ENCODE results near the gene CHRD.

CHRD gene

GRCh38 chr3:184335291-184335660, 44.6 kb upstream of the CHRD start:
- DNase-seq = no peak
- Histone ChIP-seq H3K4me3 (ENCODE audit: low read depth, low read length) (peak overlapping the region; percentile 77), H3K27me3 (no peaks in the 10 kb centered on the region), H3K4me1 (peaks cover 27% of the 10 kb centered on the region), H3K9me3 (no peaks in the 10 kb centered on the region), H3K36me3 (peaks cover 53% of the 10 kb centered on the region)
- TF ChIP-seq, protein P1, sequence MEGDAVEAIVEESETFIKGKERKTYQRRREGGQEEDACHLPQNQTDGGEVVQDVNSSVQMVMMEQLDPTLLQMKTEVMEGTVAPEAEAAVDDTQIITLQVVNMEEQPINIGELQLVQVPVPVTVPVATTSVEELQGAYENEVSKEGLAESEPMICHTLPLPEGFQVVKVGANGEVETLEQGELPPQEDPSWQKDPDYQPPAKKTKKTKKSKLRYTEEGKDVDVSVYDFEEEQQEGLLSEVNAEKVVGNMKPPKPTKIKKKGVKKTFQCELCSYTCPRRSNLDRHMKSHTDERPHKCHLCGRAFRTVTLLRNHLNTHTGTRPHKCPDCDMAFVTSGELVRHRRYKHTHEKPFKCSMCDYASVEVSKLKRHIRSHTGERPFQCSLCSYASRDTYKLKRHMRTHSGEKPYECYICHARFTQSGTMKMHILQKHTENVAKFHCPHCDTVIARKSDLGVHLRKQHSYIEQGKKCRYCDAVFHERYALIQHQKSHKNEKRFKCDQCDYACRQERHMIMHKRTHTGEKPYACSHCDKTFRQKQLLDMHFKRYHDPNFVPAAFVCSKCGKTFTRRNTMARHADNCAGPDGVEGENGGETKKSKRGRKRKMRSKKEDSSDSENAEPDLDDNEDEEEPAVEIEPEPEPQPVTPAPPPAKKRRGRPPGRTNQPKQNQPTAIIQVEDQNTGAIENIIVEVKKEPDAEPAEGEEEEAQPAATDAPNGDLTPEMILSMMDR (IDR thresholded peaks at IDR 0.05; ENCODE audit: low read depth, low read length) = no peak; the same call in 1 of the 2 replicates

DNA sequence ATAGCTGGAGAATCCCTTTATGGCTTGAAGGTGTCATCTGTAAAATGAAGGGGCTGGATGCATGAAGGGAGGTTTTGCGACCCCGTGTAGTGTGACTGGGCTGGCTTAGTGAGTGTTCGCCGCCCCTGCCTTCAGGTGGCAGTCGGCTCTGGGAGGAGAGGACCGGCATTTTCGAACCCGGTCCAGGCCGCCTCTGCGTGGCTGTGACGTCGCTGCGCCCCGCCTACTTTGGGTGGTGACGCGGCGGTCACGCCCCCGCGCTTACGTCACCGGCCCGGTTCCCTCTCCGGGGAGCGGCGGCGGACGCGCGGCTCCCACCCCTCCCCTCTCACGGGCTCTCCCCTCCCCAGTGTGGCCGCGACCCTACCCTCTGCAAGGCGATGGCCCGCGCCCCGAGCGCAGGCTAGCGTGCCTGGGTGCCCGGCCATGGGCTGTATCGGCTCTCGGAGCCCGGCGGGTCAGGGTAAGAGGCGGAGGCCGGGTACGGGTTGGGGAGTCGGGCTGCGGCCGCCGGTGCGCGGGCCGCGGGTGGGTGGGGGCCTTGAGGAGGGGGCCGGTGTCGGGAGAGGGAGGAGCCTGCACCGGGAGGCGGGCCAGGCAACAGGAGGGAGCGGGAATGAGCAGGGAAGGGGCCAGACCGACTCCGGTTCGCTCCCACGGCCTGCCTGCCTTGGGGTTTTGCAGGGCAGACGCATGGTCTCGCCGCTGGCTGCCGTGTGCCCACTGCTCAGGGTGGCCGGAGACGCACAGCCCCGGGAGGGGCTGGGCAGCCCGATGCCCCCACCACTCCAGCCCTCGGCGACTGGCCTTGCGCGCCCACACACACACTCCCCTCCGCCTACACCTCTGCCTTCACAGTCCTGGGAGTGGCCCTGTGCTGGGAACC, 44.0 kb upstream of the CHRD start:
- TF ChIP-seq, protein P1 (IDR thresholded peaks at IDR 0.05; ENCODE audit: low read depth, low read length) = no peak

DNA sequence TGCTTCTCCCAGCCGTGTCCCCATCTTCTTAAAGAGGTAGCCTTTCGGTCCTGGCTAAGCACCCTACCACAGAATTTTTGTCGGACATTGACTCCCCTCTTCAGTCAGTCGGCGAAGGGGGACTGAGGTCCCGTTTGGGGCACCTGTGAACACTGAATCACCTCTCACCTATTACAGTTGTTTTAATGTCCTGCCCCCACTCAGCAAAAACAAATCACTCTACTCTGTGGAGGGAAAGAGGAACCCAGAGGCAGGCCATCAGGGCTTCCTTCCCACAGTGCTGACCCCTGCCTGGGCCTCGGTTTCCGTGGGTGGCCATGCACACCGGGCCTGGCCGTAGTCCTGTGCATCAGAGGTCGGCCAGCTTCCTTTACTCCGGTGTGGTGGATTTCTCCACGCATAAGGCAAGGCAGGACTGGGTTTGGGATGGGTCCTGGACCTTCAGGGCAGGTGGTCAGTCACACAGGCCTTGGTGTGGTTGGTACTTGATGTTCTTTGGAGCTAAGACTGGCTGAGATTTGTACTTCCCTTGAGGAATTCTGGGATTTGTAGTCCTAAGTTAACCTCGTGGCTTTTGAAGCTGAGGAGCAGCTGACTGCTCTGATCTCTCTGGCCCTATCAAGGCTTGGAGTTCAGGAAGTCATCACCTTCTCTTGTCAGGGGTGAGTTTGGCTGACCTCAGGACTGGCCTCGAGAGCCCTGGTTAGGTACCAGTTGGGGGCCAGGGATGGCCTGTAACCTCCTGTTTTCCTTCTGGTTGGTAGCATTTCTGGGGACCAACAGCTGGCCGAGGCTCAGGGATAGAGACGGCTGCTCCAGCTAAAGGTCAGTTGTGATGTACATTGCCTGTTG, 43.1 kb upstream of the CHRD start:
- peaks cover 27% of the 10 kb centered on the region for H3K4me1 ChIP-seq
- no peaks in the 10 kb centered on the region for H3K9me3 ChIP-seq
- DNase-seq = no peak
- H3K36me3 ChIP-seq = peaks cover 38% of the 10 kb centered on the region
- H3K4me3 ChIP-seq (ENCODE audit: low read depth, low read length) = peak overlapping the region; percentile 77
- no peaks in the 10 kb centered on the region for H3K27me3 ChIP-seq
- TF ChIP-seq, protein P1 (IDR thresholded peaks at IDR 0.05; ENCODE audit: low read depth, low read length) = no peak

More for the DNA sequence above, 44.0 kb upstream of the CHRD start:
- H3K9me3 ChIP-seq = no peaks in the 10 kb centered on the region
- DNase-seq = peak; percentile 91
- H3K4me1 ChIP-seq = peaks cover 27% of the 10 kb centered on the region
- no peaks in the 10 kb centered on the region for H3K27me3 ChIP-seq
- peaks cover 47% of the 10 kb centered on the region for H3K36me3 ChIP-seq
- H3K4me3 ChIP-seq (ENCODE audit: low read depth, low read length) = peak overlapping the region; percentile 77

- no peak for DNase-seq
- Histone ChIP-seq H3K4me3 (ENCODE audit: low read depth, low read length) (peak within 1 kb of the TSS; percentile 77), H3K36me3 (peaks cover 33% of the 10 kb centered on the region), H3K4me1 (peaks cover 27% of the 10 kb centered on the region), H3K9me3 (no peaks in the 10 kb centered on the region), H3K27me3 (no peaks in the 10 kb centered on the region)
- TF ChIP-seq, protein P1 (IDR thresholded peaks at IDR 0.05; ENCODE audit: low read depth, low read length) = no peak
These were observed 42.5 kb upstream of the CHRD start, which contains the start of gene FAM131A for GRCh38 chr3:184337399-184337714. Gene FAM131A (plus strand): TSS chr3:184337600. CDS start chr3:184337631, 31 bp downstream.

DNA sequence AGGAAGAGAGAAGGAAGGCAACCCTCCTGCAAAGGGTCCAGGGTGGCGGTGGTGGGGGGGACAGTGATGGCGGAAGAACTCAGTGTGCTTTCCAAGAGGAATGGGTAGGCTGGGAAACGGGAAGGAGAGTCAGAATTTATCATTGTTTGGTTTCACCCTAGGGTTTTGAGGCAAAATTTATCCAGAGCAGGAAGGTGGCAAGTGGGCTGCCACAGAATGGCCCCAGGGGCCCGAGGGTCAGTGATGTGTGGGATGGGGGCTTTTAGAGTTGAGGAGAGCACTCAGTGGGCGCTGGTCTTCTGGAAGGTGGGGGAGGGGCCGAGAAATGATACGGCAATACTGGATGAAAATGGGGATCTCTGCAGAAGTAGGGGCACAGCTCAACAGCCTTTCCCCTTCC, 41.9 kb upstream of the CHRD start:
- TF ChIP-seq, protein P1 (IDR thresholded peaks at IDR 0.05; ENCODE audit: low read depth, low read length) = no peak
- Histone ChIP-seq H3K27me3 (no peaks in the 10 kb centered on the region), H3K4me3 (ENCODE audit: low read depth, low read length) (peak overlapping the region; percentile 66), H3K9me3 (no peaks in the 10 kb centered on the region), H3K4me1 (peaks cover 27% of the 10 kb centered on the region), H3K36me3 (peaks cover 30% of the 10 kb centered on the region)
- no peak for DNase-seq
